ENCODE data around the gene TTC7B.

GRCh38 chr14:90727082-90727481 lies 89.1 kb downstream of the TTC7B start:
- TF ChIP-seq EZH2 (IDR thresholded peaks at IDR 0.05; ENCODE audit: insufficient read depth, poor library complexity, severe bottlenecking) (no peak), EZH2phosphoT487 (IDR thresholded peaks at IDR 0.05; ENCODE audit: insufficient read depth, low read depth) (no peak)
